Esophagus muscularis mucosa (tissue), 4 donors: Measurements from ENCODE around the gene ATXN3. TPM values are rescaled to one million over a fixed set of nuclear protein-coding genes. Genes with fewer than 3 reads are reported as not detected.

Experiments
- DNase-seq: peaks from one replicate; pipeline ENCODE4 v3.0.0-alpha.2; 2017; ENCODE audit errors: extremely low spot score
- H3K27ac ChIP-seq, 4 donors: fragments of 200-600 bp; sonication (generic); replicated peaks in 1 of 4; 1 replicate in 3 of 4; 2 replicates in 1 of 4; pipeline ENCODE4 v1.5.1; 2016 to 2019; ENCODE audit warnings: mild to moderate bottlenecking in 1 of 4
- H3K27me3 ChIP-seq, 4 donors: fragments of 200-600 bp; sonication (generic); one replicate each; pipeline versions ENCODE4 v1.5.1 to v1.6.0; 2016 to 2019
- H3K36me3 ChIP-seq, 4 donors: fragments of 200-600 bp; sonication (generic); one replicate each; pipeline ENCODE4 v1.5.1; 2016 to 2019
- H3K4me1 ChIP-seq, 4 donors: fragments of 200-600 bp; sonication (generic); one replicate each; pipeline ENCODE4 v1.5.1; 2016 to 2019
- H3K4me3 ChIP-seq, 4 donors: fragments of 200-600 bp; sonication (generic); 1 replicate in 2 of 4; 2 replicates in 2 of 4; pipeline ENCODE4 v1.5.1; 2016 to 2019; ENCODE audit warnings: mild to moderate bottlenecking in 4 of 4, moderate library complexity in 1 of 4
- H3K9me3 ChIP-seq, 4 donors: fragments of 200-600 bp; sonication (generic); 1 replicate in 3 of 4; 2 replicates in 1 of 4; pipeline ENCODE4 v1.5.1; 2016 to 2019
- EP300 ChIP-seq: sonication (generic); formaldehyde crosslinking; IDR thresholded peaks from one replicate; pipeline ENCODE4 v1.6.1; 2017; ENCODE audit warnings: antibody characterized with exemption
- POLR2A ChIP-seq: fragments of 450-650 bp; IDR thresholded peaks from one replicate; pipeline ENCODE4 v1.6.1; 2017; ENCODE audit warnings: antibody characterized with exemption, moderate library complexity, mild to moderate bottlenecking, low read depth
- POLR2AphosphoS5 ChIP-seq, 2 donors: sonication (generic); formaldehyde crosslinking; IDR thresholded peaks; one replicate each; pipeline ENCODE4 v1.6.1; 2017; ENCODE audit warnings: antibody characterized with exemption in 2 of 2
- WGBS: methylation state at CpG from one replicate; pipeline ENCODE4 v1.1.5; 2018; 5-methylcytosine and 5-hydroxymethylcytosine counted together
- intact Hi-C: fragments of 100-400 bp; cut with DNase I; formaldehyde crosslinking; loops from one replicate; pipeline ENCODE4 v1.15.1; 2023
- total RNA-seq, 4 donors: library from RNA; depleted of rRNA; stranded (reverse); fragments of >200 nt; gene quantifications; one replicate each; pipeline versions ENCODE4 v1.1.0 to v1.2.1, GENCODE V29; 2016
- TF ChIP-seq, protein P1 (sequence below), 3 experiments: fragments of 200-600 bp in 2 of 3; fragments of 450-650 bp in 1 of 3; sonication (generic) in 2 of 3; IDR thresholded peaks; one replicate each; pipeline ENCODE4 v1.5.1; 2017 to 2019; ENCODE audit warnings: antibody characterized with exemption in 3 of 3, mild to moderate bottlenecking in 2 of 3, moderate library complexity in 1 of 3

The ATXN3 gene
- 10 to 100 TPM; 24.1 to 48.9 (median 24.9) TPM for total RNA-seq

- Histone ChIP-seq H3K4me3 (peak within 1 kb of the TSS; percentile 76 to 100 (median 83)), H3K27me3 (no peaks in the 10 kb centered on the region), H3K4me1 (peaks cover 36 to 48% (median 44%) of the 10 kb centered on the region in 4 donors), H3K27ac (peak within 1 kb of the TSS; percentile 89 to 99 (median 95)), H3K36me3 (no peaks in the 10 kb centered on the region), H3K9me3 (no peaks in the 10 kb centered on the region)
- intact Hi-C loops, result loop anchor here (5.0 kb wide), 1 partner anchor 64 kb away; the partner anchor contains the start of gene TRIP11
- under 1% methylated on average over 23 of the region's 66 CpGs for WGBS
- peak; percentile 99 for DNase-seq
- TF ChIP-seq POLR2AphosphoS5 (IDR thresholded peaks at IDR 0.05) (peak; percentile 77 to 84), POLR2A (peak; percentile 30), EP300 (no peak)
- TF ChIP-seq, protein P1, sequence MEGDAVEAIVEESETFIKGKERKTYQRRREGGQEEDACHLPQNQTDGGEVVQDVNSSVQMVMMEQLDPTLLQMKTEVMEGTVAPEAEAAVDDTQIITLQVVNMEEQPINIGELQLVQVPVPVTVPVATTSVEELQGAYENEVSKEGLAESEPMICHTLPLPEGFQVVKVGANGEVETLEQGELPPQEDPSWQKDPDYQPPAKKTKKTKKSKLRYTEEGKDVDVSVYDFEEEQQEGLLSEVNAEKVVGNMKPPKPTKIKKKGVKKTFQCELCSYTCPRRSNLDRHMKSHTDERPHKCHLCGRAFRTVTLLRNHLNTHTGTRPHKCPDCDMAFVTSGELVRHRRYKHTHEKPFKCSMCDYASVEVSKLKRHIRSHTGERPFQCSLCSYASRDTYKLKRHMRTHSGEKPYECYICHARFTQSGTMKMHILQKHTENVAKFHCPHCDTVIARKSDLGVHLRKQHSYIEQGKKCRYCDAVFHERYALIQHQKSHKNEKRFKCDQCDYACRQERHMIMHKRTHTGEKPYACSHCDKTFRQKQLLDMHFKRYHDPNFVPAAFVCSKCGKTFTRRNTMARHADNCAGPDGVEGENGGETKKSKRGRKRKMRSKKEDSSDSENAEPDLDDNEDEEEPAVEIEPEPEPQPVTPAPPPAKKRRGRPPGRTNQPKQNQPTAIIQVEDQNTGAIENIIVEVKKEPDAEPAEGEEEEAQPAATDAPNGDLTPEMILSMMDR (IDR thresholded peaks at IDR 0.05), result peak; percentile 81 to 88 (median 82)
Observed at GRCh38 chr14:92106143-92106926, at the start of gene ATXN3. Gene ATXN3, minus strand, starts transcription at chr14:92106582. Its CDS starts 30 bp downstream, at chr14:92106552.

- Histone ChIP-seq H3K4me3 (no peak overlapping the region), H3K4me1 (no peaks in the 10 kb centered on the region), H3K36me3 (peaks cover 33 to 79% (median 58%) of the 10 kb centered on the region in 4 donors), H3K27ac (no peak overlapping the region), H3K27me3 (no peaks in the 10 kb centered on the region), H3K9me3 (no peaks in the 10 kb centered on the region)
- TF ChIP-seq EP300 (no peak), POLR2A (no peak), POLR2AphosphoS5 (IDR thresholded peaks at IDR 0.05) (no peak)
- TF ChIP-seq, protein P1 (IDR thresholded peaks at IDR 0.05), result no peak
- DNase-seq, result no peak
- intact Hi-C loops, result no loop called here
- WGBS, result 56% methylated on average over 3 of the region's 3 CpGs
Observed at GRCh38 chr14:92154283-92154942, 48.0 kb upstream of the ATXN3 start.

GRCh38 chr14:92153581-92153980 lies 47.2 kb upstream of the ATXN3 start:
- no peaks in the 10 kb centered on the region for H3K4me1 ChIP-seq
- TF ChIP-seq POLR2A (no peak), EP300 (no peak), POLR2AphosphoS5 (IDR thresholded peaks at IDR 0.05) (no peak)
- TF ChIP-seq, protein P1 (IDR thresholded peaks at IDR 0.05), result no peak
- no peak overlapping the region for H3K27ac ChIP-seq
- H3K36me3 ChIP-seq, result peaks cover 33 to 79% (median 55%) of the 10 kb centered on the region in 4 donors
- H3K27me3 ChIP-seq, result no peaks in the 10 kb centered on the region
- WGBS, result 91% methylated on average over 1 of the region's 1 CpG
- no peak for DNase-seq
- intact Hi-C loops, result no loop called here
- no peak overlapping the region for H3K4me3 ChIP-seq
- H3K9me3 ChIP-seq, result no peaks in the 10 kb centered on the region

- no peak overlapping the region for H3K27ac ChIP-seq
- no peak overlapping the region for H3K4me3 ChIP-seq
- intact Hi-C loops, result loop anchor here (10.0 kb wide), 1 partner anchor 310 kb away; no protein-coding TSS in a partner anchor
- H3K27me3 ChIP-seq, result no peaks in the 10 kb centered on the region
- no peaks in the 10 kb centered on the region for H3K4me1 ChIP-seq
- DNase-seq, result no peak
- 86% methylated on average over 2 of the region's 2 CpGs for WGBS
- peaks cover 52 to 100% (median 80%) of the 10 kb centered on the region in 4 donors for H3K36me3 ChIP-seq
- no peak for TF ChIP-seq POLR2AphosphoS5 (IDR thresholded peaks at IDR 0.05)
- H3K9me3 ChIP-seq, result no peaks in the 10 kb centered on the region
Observed at GRCh38 chr14:92144708-92145107, 38.3 kb upstream of the ATXN3 start.

- no peak overlapping the region for H3K4me3 ChIP-seq
- no peaks in the 10 kb centered on the region for H3K27me3 ChIP-seq
- no peaks in the 10 kb centered on the region for H3K9me3 ChIP-seq
- H3K4me1 ChIP-seq, result no peaks in the 10 kb centered on the region
- H3K27ac ChIP-seq, result no peak overlapping the region
- WGBS, result 78% methylated on average over 3 of the region's 3 CpGs
- TF ChIP-seq POLR2AphosphoS5 (IDR thresholded peaks at IDR 0.05) (no peak), POLR2A (no peak), EP300 (no peak)
- TF ChIP-seq, protein P1 (IDR thresholded peaks at IDR 0.05), result no peak
- DNase-seq, result no peak
- H3K36me3 ChIP-seq, result peaks cover 56 to 100% (median 81%) of the 10 kb centered on the region in 4 donors
- intact Hi-C loops, result loop anchor here (10.0 kb wide), 1 partner anchor 311 kb away; no protein-coding TSS in a partner anchor
Observed at GRCh38 chr14:92143962-92144361, 37.6 kb upstream of the ATXN3 start.
